Progenitor cell of endocrine pancreas (in vitro differentiated cells): Measurements from ENCODE around the gene TMEM186. TPM values are rescaled to one million over a fixed set of nuclear protein-coding genes. Genes with fewer than 3 reads are reported as not detected.

Source experiments
- DNase-seq: peaks from one replicate; pipeline ENCODE4 v3.0.0; 2021; ENCODE audit warnings: low spot score; ENCODE audit not compliant: unreplicated experiment
- H3K27ac Mint-ChIP-seq: 2 replicates; pipeline ENCODE4 v1.8.0; 2021; ENCODE audit warnings: mild to moderate bottlenecking, moderate library complexity, mixed read lengths
- H3K27me3 Mint-ChIP-seq: 2 replicates; pipeline ENCODE4 v1.8.0; 2021; ENCODE audit warnings: mixed read lengths
- H3K36me3 Mint-ChIP-seq: 2 replicates; pipeline ENCODE4 v1.8.0; 2022; ENCODE audit warnings: mixed read lengths; ENCODE audit not compliant: insufficient read depth
- H3K4me1 Mint-ChIP-seq: 2 replicates; pipeline ENCODE4 v1.8.0; 2021; ENCODE audit warnings: low read depth, mixed read lengths
- H3K4me3 Mint-ChIP-seq: 2 replicates; pipeline ENCODE4 v1.8.0; 2021; ENCODE audit warnings: low read depth, mild to moderate bottlenecking, moderate library complexity, mixed read lengths
- H3K9me3 Mint-ChIP-seq: 2 replicates; pipeline ENCODE4 v1.8.0; 2021; ENCODE audit warnings: low read depth, mixed read lengths
- total RNA-seq: library from RNA; stranded (reverse); gene quantifications from 2 replicates; pipeline ENCODE4 v1.2.1, GENCODE V29; 2021
- TF ChIP-seq, protein P1 (sequence below): fragments of 200-600 bp; sonication (generic); IDR thresholded peaks from one replicate; pipeline ENCODE4 v1.5.0; 2021; ENCODE audit warnings: antibody characterized with exemption, mild to moderate bottlenecking; ENCODE audit not compliant: unreplicated experiment

The TMEM186 gene
- total RNA-seq, 1 donor from 2014 or later, result 11.1 TPM

DNA sequence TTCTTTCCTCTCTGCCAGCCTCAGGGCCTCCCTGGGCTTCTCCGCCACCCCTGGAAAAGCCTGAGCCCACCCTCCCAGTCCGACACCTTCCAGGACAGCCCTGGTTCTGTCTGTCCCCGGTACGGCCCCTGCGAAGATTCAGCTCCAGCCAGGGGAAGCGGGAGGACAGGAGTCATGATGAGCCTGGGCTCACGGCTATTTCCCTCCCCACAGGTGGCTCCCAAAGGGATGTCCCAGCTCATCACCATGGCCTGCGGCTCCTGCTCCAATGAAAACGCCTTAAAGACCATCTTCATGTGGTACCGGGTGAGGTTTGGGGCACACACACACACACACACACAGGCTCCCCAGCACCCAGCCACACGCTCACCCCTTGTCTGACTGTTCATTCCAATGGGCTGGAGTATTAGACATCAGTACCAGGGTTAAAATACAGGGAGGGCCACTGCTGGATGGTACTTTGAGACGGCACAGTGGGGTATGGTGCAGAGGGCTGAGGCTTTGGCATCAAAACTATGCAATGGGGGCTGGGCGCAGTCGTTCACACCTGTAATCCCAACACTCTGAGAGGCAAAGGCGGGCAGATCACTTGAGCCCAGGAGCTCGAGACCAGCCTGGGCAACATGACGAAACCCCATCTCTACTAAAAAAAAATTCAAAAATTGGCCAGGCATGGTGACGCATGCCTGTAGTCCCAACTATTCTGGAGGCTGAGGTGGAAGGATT, 32.8 kb downstream of the TMEM186 start:
- Mint-ChIP-seq H3K36me3 (peaks cover 11% of the 10 kb centered on the region), H3K27me3 (no peaks in the 10 kb centered on the region), H3K4me1 (no peaks in the 10 kb centered on the region), H3K4me3 (no peak overlapping the region), H3K27ac (no peak overlapping the region), H3K9me3 (no peaks in the 10 kb centered on the region)
- TF ChIP-seq, protein P1, sequence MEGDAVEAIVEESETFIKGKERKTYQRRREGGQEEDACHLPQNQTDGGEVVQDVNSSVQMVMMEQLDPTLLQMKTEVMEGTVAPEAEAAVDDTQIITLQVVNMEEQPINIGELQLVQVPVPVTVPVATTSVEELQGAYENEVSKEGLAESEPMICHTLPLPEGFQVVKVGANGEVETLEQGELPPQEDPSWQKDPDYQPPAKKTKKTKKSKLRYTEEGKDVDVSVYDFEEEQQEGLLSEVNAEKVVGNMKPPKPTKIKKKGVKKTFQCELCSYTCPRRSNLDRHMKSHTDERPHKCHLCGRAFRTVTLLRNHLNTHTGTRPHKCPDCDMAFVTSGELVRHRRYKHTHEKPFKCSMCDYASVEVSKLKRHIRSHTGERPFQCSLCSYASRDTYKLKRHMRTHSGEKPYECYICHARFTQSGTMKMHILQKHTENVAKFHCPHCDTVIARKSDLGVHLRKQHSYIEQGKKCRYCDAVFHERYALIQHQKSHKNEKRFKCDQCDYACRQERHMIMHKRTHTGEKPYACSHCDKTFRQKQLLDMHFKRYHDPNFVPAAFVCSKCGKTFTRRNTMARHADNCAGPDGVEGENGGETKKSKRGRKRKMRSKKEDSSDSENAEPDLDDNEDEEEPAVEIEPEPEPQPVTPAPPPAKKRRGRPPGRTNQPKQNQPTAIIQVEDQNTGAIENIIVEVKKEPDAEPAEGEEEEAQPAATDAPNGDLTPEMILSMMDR, result no peak
- no peak for DNase-seq

DNA sequence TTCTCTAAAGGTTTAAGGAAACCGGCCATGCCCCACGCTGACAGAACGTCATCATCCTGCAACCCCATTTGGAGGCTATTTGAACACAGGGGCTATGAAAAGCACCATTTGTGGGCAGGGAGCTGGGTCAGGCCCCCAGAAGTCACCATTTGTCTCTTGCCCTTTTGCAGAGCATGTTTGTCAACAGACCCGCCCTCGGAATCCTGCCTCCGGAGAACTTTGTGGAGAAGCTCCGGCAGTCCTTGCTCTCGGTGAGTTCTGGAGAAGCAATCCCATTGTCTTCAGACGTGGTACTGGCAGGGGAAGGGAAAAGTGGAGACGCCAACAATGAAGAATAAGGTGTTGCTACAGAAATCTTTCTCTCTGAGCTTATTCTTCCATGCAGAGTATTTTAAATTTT, 33.5 kb downstream of the TMEM186 start:
- H3K27ac Mint-ChIP-seq, result no peak overlapping the region
- DNase-seq, result no peak
- H3K27me3 Mint-ChIP-seq, result no peaks in the 10 kb centered on the region
- no peaks in the 10 kb centered on the region for H3K9me3 Mint-ChIP-seq
- no peak overlapping the region for H3K4me3 Mint-ChIP-seq
- H3K36me3 Mint-ChIP-seq, result peaks cover 11% of the 10 kb centered on the region
- no peaks in the 10 kb centered on the region for H3K4me1 Mint-ChIP-seq
- TF ChIP-seq, protein P1, result no peak

GRCh38 chr16:8763083-8763482, 34.4 kb downstream of the TMEM186 start:
- H3K4me3 Mint-ChIP-seq, result no peak overlapping the region
- no peaks in the 10 kb centered on the region for H3K27me3 Mint-ChIP-seq
- no peaks in the 10 kb centered on the region for H3K4me1 Mint-ChIP-seq
- TF ChIP-seq, protein P1, result no peak
- H3K9me3 Mint-ChIP-seq, result no peaks in the 10 kb centered on the region
- DNase-seq, result no peak
- H3K36me3 Mint-ChIP-seq, result peaks cover 8% of the 10 kb centered on the region
- no peak overlapping the region for H3K27ac Mint-ChIP-seq

- no peak for DNase-seq
- TF ChIP-seq, protein P1, result no peak
Observed at GRCh38 chr16:8762254-8762653, 35.2 kb downstream of the TMEM186 start.

DNA sequence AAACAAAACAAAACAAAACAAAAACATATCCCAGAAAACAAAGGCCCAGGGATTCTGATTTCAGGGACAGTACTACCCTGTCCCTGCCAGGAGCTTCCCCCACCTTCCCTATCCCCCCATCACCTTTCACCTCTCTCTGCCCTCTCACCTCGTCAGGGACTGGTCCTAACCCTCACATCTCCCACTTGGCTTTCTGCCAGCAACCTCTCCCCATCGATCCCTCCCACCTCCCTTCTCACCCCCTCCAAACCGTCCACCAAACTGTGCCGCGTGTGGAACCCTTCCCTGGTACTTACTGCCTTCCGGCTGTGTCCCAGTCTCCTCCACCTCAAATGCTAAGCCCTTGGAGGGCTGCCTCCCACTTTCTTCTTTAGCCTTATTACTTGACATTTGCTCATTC, 36.4 kb downstream of the TMEM186 start:
- no peak for DNase-seq
- H3K27ac Mint-ChIP-seq, result no peak overlapping the region
- H3K27me3 Mint-ChIP-seq, result no peaks in the 10 kb centered on the region
- H3K36me3 Mint-ChIP-seq, result peaks cover 7% of the 10 kb centered on the region
- no peaks in the 10 kb centered on the region for H3K9me3 Mint-ChIP-seq
- no peaks in the 10 kb centered on the region for H3K4me1 Mint-ChIP-seq
- TF ChIP-seq, protein P1, result no peak
- H3K4me3 Mint-ChIP-seq, result no peak overlapping the region

More at GRCh38 chr16:8762254-8762653, 35.2 kb downstream of the TMEM186 start:
- H3K4me3 Mint-ChIP-seq, result no peak overlapping the region
- no peaks in the 10 kb centered on the region for H3K9me3 Mint-ChIP-seq
- H3K4me1 Mint-ChIP-seq, result no peaks in the 10 kb centered on the region
- peaks cover 7% of the 10 kb centered on the region for H3K36me3 Mint-ChIP-seq
- H3K27ac Mint-ChIP-seq, result no peak overlapping the region
- no peaks in the 10 kb centered on the region for H3K27me3 Mint-ChIP-seq
